PC-3 (cell line): Measurements from ENCODE around the gene ASAP3. TPM values are rescaled to one million over a fixed set of nuclear protein-coding genes. Genes with fewer than 3 reads are reported as not detected.

Experiments used
- ATAC-seq: fragments of 200-7000 bp; cut with Tn5 transposase; 2 replicates; pipeline ENCODE4 v1.9.1; 2020; ENCODE audit warnings: mild to moderate bottlenecking, moderate library complexity
- BruUV-seq: library from RNA; stranded (reverse); fragments of 400-500 nt; replicated peaks from 2 replicates; lab custom pipeline; 2021; lab: Mats Ljungman, UMichigan
- CTCF ChIA-PET: fragments of 300-600 bp; sonication (Branson Sonifier 250); formaldehyde crosslinking; loops from one replicate; lab custom pipeline; 2022; ENCODE audit warnings: antibody characterized with exemption; lab: Charles Lee
- POLR2A ChIA-PET: fragments of 300-600 bp; sonication (Branson Sonifier 250); formaldehyde crosslinking; loops from one replicate; lab custom pipeline; 2022; ENCODE audit warnings: antibody characterized with exemption; ENCODE audit not compliant: unreplicated experiment; lab: Charles Lee
- DNase-seq: peaks from one replicate; pipeline ENCODE4 v3.0.0-alpha.2; 2015
- H2AFZ ChIP-seq: fragments of 300-600 bp; sonication (generic); 2 replicates; pipeline ENCODE4 v1.6.0; 2016; ENCODE audit warnings: antibody characterized with exemption, low read length
- H3F3A ChIP-seq: fragments of 300-600 bp; sonication (generic); one replicate; pipeline ENCODE4 v1.6.0; 2017; ENCODE audit warnings: antibody characterized with exemption, low read length, control low read depth, mild to moderate bottlenecking; ENCODE audit not compliant: unreplicated experiment
- H3K27ac ChIP-seq: fragments of 300-600 bp; sonication (generic); 2 replicates; pipeline ENCODE4 v1.5.1; 2016; ENCODE audit warnings: mild to moderate bottlenecking, low read length
- H3K27me3 ChIP-seq: fragments of 300-600 bp; sonication (generic); 2 replicates; pipeline ENCODE4 v1.6.1; 2016; ENCODE audit warnings: low read length, mixed read lengths
- H3K36me3 ChIP-seq: fragments of 300-600 bp; sonication (generic); 2 replicates; pipeline ENCODE4 v1.6.1; 2016; ENCODE audit warnings: low read depth, mixed run types, low read length, mixed read lengths
- H3K4me1 ChIP-seq: fragments of 300-600 bp; sonication (generic); 2 replicates; pipeline ENCODE4 v1.5.1; 2016; ENCODE audit warnings: low read length; ENCODE audit not compliant: insufficient read depth
- H3K4me2 ChIP-seq: fragments of 300-600 bp; sonication (generic); 2 replicates; pipeline ENCODE4 v1.6.0; 2016; ENCODE audit warnings: low read length
- H3K4me3 ChIP-seq: fragments of 300-600 bp; sonication (generic); 2 replicates; pipeline ENCODE4 v1.5.1; 2016; ENCODE audit warnings: mild to moderate bottlenecking, low read length, mixed read lengths
- H3K79me2 ChIP-seq: fragments of 300-600 bp; sonication (generic); 2 replicates; pipeline ENCODE4 v1.6.1; 2017; ENCODE audit warnings: low read length, mixed read lengths
- H3K9ac ChIP-seq: fragments of 300-600 bp; sonication (generic); 2 replicates; pipeline ENCODE4 v1.6.0; 2016; ENCODE audit warnings: mild to moderate bottlenecking, low read length
- H3K9me2 ChIP-seq: fragments of 300-600 bp; sonication (generic); replicated peaks from 2 replicates; pipeline ENCODE4 v1.6.1; 2016; ENCODE audit warnings: mixed run types, low read length, mixed read lengths
- H3K9me3 ChIP-seq: fragments of 300-600 bp; sonication (generic); 2 replicates; pipeline ENCODE4 v1.6.1; 2016; ENCODE audit warnings: low read length, mixed read lengths
- H4K20me1 ChIP-seq: fragments of 300-600 bp; sonication (generic); 2 replicates; pipeline ENCODE4 v1.6.1; 2016; ENCODE audit warnings: low read length, mixed read lengths
- EZH2 ChIP-seq: fragments of 300-600 bp; sonication (generic); IDR thresholded peaks from one replicate; pipeline ENCODE4 v1.6.1; 2017; ENCODE audit warnings: antibody characterized with exemption, mild to moderate bottlenecking, low read length; ENCODE audit not compliant: unreplicated experiment
- EZH2phosphoT487 ChIP-seq: fragments of 300-600 bp; sonication (generic); IDR thresholded peaks from 2 replicates; pipeline ENCODE4 v1.6.1; 2018; ENCODE audit warnings: mild to moderate bottlenecking, antibody characterized with exemption, low read length, borderline replicate concordance
- intact Hi-C: fragments of 100-400 bp; cut with micrococcal nuclease; formaldehyde crosslinking; loops from 2 replicates; pipeline ENCODE4 v1.9.0; 2023
- total RNA-seq: library from RNA; depleted of rRNA; stranded (reverse); fragments of >200 nt; gene quantifications from 2 replicates; pipeline ENCODE4 v1.2.3, GENCODE V29; 2014
- TF ChIP-seq, protein P1 (sequence below): fragments of 300-600 bp; sonication (generic); conservative IDR thresholded peaks from 2 replicates; pipeline ENCODE4 v1.5.1; 2017; ENCODE audit warnings: antibody characterized with exemption, low read depth, mild to moderate bottlenecking, low read length

ASAP3 gene
- total RNA-seq, 1 experiment from 2014 or later: 12.8 TPM

DNA sequence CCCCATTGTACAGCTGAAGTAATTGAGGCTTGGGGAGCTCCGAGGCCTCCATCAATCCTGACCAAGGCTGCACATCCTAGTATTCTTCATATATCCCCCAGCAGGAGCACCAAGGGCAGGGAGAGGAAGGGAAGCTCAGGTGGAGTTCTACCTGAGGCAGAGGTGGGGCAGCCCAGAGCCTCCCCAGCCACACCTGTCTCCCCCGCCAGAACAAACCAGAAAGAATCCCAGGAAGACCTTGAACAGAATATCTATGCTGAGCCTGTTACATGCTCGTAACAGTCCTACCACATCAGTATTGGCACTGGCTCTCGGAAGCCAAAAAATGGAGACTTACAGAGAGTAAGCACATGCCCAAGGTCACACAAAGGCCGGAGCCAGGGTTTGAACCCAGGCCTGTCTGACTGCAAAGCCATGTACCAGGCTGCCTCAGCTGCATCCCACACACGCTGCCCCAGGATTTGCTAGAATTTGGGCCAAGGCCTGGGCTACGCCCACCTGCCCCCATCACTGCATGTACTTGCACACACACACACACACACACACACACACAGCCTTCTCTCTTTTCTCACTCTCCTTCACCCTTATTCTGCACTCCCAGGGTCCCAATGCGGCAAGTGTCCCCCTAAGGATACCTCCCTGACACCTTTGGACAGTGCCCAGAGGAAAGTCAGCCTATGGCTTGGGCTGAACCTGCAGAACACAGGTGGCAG lies 42.5 kb upstream of the ASAP3 start:
- DNase-seq: no peak
- H3K4me3 ChIP-seq: no peak overlapping the region
- POLR2A ChIA-PET: no interaction called here
- peaks cover 15% of the 10 kb centered on the region for H3K79me2 ChIP-seq
- no TSS peak for BruUV-seq
- H3K4me2 ChIP-seq: no peak overlapping the region
- H4K20me1 ChIP-seq: no peaks in the 10 kb centered on the region
- intact Hi-C loops: no loop called here
- peaks cover 59% of the 10 kb centered on the region for H3K4me1 ChIP-seq
- no peak for ATAC-seq
- H3K9me2 ChIP-seq: no peaks in the 10 kb centered on the region
- H3K27ac ChIP-seq: no peak overlapping the region
- no peak overlapping the region for H3K9ac ChIP-seq
- CTCF ChIA-PET: no interaction called here
- H3K27me3 ChIP-seq: no peaks in the 10 kb centered on the region
- no peaks in the 10 kb centered on the region for H3K36me3 ChIP-seq
- H3F3A ChIP-seq: no peaks in the 10 kb centered on the region
- H3K9me3 ChIP-seq: no peaks in the 10 kb centered on the region
- TF ChIP-seq, protein P1, sequence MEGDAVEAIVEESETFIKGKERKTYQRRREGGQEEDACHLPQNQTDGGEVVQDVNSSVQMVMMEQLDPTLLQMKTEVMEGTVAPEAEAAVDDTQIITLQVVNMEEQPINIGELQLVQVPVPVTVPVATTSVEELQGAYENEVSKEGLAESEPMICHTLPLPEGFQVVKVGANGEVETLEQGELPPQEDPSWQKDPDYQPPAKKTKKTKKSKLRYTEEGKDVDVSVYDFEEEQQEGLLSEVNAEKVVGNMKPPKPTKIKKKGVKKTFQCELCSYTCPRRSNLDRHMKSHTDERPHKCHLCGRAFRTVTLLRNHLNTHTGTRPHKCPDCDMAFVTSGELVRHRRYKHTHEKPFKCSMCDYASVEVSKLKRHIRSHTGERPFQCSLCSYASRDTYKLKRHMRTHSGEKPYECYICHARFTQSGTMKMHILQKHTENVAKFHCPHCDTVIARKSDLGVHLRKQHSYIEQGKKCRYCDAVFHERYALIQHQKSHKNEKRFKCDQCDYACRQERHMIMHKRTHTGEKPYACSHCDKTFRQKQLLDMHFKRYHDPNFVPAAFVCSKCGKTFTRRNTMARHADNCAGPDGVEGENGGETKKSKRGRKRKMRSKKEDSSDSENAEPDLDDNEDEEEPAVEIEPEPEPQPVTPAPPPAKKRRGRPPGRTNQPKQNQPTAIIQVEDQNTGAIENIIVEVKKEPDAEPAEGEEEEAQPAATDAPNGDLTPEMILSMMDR: no peak
- H2AFZ ChIP-seq: no peak overlapping the region

DNA sequence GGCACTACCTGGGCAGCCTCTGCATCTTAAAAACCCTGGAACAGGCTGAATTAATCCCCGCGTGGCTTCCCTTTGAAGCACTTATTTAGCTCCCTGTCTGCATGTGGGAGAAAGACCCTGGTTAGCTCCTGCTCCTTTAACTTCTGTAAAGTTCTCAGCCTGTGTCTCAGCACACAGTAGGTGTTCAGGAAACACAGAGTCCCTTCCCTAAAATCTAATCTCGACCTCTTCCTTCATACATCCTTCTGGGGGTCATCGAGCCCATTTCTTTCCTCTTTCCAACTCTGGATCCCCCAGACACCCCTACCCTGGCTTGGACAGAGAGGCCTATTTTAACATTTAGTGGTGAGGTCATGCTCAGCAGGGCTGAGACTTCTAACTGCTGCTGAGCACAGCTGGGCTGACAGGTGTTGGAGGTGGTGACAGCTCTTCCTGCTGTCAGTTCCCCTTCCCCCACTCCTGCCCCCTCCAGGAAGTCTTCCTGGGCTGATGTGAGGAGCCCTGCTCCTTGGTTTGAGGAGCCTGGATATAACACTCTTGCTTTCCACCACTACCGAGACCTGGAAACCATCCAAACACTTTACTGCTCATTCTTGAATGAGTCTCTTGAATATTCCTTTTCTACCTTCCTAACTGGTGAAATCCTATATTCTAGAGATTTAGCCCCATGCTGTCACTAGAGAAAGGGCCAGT lies 41.7 kb upstream of the ASAP3 start:
- DNase-seq (no peak), ATAC-seq (no peak)
- Histone ChIP-seq H3K27ac (no peak overlapping the region), H4K20me1 (no peaks in the 10 kb centered on the region), H3K27me3 (no peaks in the 10 kb centered on the region), H3K4me3 (no peak overlapping the region), H3K36me3 (no peaks in the 10 kb centered on the region), H3K9me2 (no peaks in the 10 kb centered on the region), H3K79me2 (peaks cover 15% of the 10 kb centered on the region), H3K9me3 (no peaks in the 10 kb centered on the region), H3K9ac (no peak overlapping the region), H3K4me2 (no peak overlapping the region), H3F3A (no peaks in the 10 kb centered on the region), H3K4me1 (peaks cover 56% of the 10 kb centered on the region), H2AFZ (no peak overlapping the region)
- ChIA-PET CTCF (no interaction called here), POLR2A (no interaction called here)
- no TSS peak for BruUV-seq
- TF ChIP-seq, protein P1: no peak
- no peak for TF ChIP-seq EZH2phosphoT487
- TF ChIP-seq EZH2: no peak
- intact Hi-C loops: no loop called here
